ENCODE results near the gene TFAP2C. TPM values are rescaled to one million over a fixed set of nuclear protein-coding genes. Genes with fewer than 3 reads are reported as not detected.

The TFAP2C gene
- total and polyA plus RNA-seq, 10 of the 15 experiments (the other 5 are each of a cell fraction or from before 2014, with no cell fraction given) = 0.49 TPM; not detected in 9

- WGBS (ENCODE audit: insufficient coverage, insufficient replicate concordance, low lambda C conversion rate, missing lambda C conversion rate) = 66% methylated on average over 10 of the region's 10 CpGs
- no peak for TF ChIP-seq POLR2AphosphoS5 (IDR thresholded peaks at IDR 0.05; ENCODE audit: low read length)
- TF ChIP-seq IRF3 (IDR thresholded peaks at IDR 0.05) = no peak
- no peak for ATAC-seq
These were observed 24.4 kb upstream of the TFAP2C start for GRCh38 chr20:56604673-56605072.

GRCh38 chr20:56605261-56605996 is 23.7 kb upstream of the TFAP2C start:
- no peak overlapping the region for H3K9ac ChIP-seq (ENCODE audit: control insufficient read depth, insufficient read depth, low read length)
- SMC1A ChIA-PET (ENCODE audit: uncharacterized antibody, unreplicated experiment) = no interaction called here
- no peaks in the 10 kb centered on the region for H3K27me3 ChIP-seq (replicated peaks in 1 of 2; ENCODE audit: control insufficient read depth in 2 of 2, insufficient read depth in 2 of 2, low read length in 1 of 2)
- H3K27ac ChIP-seq (ENCODE audit: control insufficient read depth, insufficient read depth) = no peak overlapping the region
- H3K79me2 ChIP-seq (ENCODE audit: control insufficient read depth, insufficient read depth, low read length) = no peaks in the 10 kb centered on the region
- RAD21 ChIA-PET (ENCODE audit: unreplicated experiment) = no interaction called here
- no TSS peak for BruUV-seq (replicated peaks)
- in situ Hi-C loops (cut with MboI) (no loop called here), intact Hi-C loops (cut with micrococcal nuclease; ENCODE audit: unreplicated experiment) (no loop called here)
- TF ChIP-seq SMAD5 (IDR thresholded peaks at IDR 0.05; ENCODE audit: low read depth) (no peak), MAX (IDR thresholded peaks at IDR 0.05; ENCODE audit: low read depth, low read length) (no peak), ZNF24 (IDR thresholded peaks at IDR 0.05) (no peak), MTA2 (IDR thresholded peaks at IDR 0.05; ENCODE audit: low read depth) (no peak), CTCF (IDR thresholded peaks at IDR 0.05 in 2 of 3, conservative IDR thresholded peaks at IDR 0.05 in 1 of 3; ENCODE audit: control insufficient read depth in 2 of 3, extremely low read depth in 1 of 3, insufficient read depth in 1 of 3, low read depth in 3 of 3, low read length in 3 of 3) (no peak), BCL11A (IDR thresholded peaks at IDR 0.05; ENCODE audit: low read depth, low read length) (no peak), ZBED1 (IDR thresholded peaks at IDR 0.05; ENCODE audit: borderline replicate concordance) (no peak), PBX3 (IDR thresholded peaks at IDR 0.05; ENCODE audit: insufficient replicate concordance, low read depth, low read length) (no peak), POLR2AphosphoS2 (IDR thresholded peaks at IDR 0.05; ENCODE audit: low read depth, low read length) (no peak), SRF (IDR thresholded peaks at IDR 0.05; ENCODE audit: low read depth in 2 of 2, low read length in 2 of 2) (no peak), ATF7 (IDR thresholded peaks at IDR 0.05; ENCODE audit: low read depth) (no peak), CHD1 (IDR thresholded peaks at IDR 0.05; ENCODE audit: low read depth, low read length) (no peak)
- no peak overlapping the region for H3K4me3 ChIP-seq
- WGBS (ENCODE audit: insufficient coverage, insufficient replicate concordance, low lambda C conversion rate, missing lambda C conversion rate) = 54% methylated on average over 6 of the region's 6 CpGs
- no peak for ATAC-seq
- no peaks in the 10 kb centered on the region for H3K9me3 ChIP-seq (replicated peaks; ENCODE audit: control insufficient read depth, insufficient read depth, low read length)
- DNase-seq (ENCODE audit: low read depth, low spot score) = no peak
- no peak overlapping the region for H2AFZ ChIP-seq (ENCODE audit: control insufficient read depth, low read depth, low read length)
- CTCF ChIA-PET = no interaction called here
- FAIRE-seq = no peak
- no peaks in the 10 kb centered on the region for H3K4me1 ChIP-seq (ENCODE audit: control insufficient read depth, insufficient read depth, low read length)
- H3K4me2 ChIP-seq (ENCODE audit: control insufficient read depth, insufficient read depth) = no peak overlapping the region
- H4K20me1 ChIP-seq (ENCODE audit: control insufficient read depth, insufficient read depth) = no peaks in the 10 kb centered on the region
- no peaks in the 10 kb centered on the region for H3K36me3 ChIP-seq (ENCODE audit: control insufficient read depth in 2 of 2, insufficient read depth in 2 of 2, low read length in 1 of 2)
- POLR2A ChIA-PET = no interaction called here

More at GRCh38 chr20:56604673-56605072, 24.4 kb upstream of the TFAP2C start:
- no peak overlapping the region for H3K9ac ChIP-seq (ENCODE audit: control insufficient read depth, insufficient read depth, low read length)
- no peaks in the 10 kb centered on the region for H3K79me2 ChIP-seq (ENCODE audit: control insufficient read depth, insufficient read depth, low read length)
- in situ Hi-C loops (cut with MboI) (no loop called here), intact Hi-C loops (cut with micrococcal nuclease; ENCODE audit: unreplicated experiment) (no loop called here)
- H4K20me1 ChIP-seq (ENCODE audit: control insufficient read depth, insufficient read depth) = no peaks in the 10 kb centered on the region
- no peak for FAIRE-seq
- ChIA-PET CTCF (no interaction called here), POLR2A (no interaction called here), RAD21 (ENCODE audit: unreplicated experiment) (no interaction called here), SMC1A (ENCODE audit: uncharacterized antibody, unreplicated experiment) (no interaction called here)
- H3K4me3 ChIP-seq = no peak overlapping the region
- no peaks in the 10 kb centered on the region for H3K9me3 ChIP-seq (replicated peaks; ENCODE audit: control insufficient read depth, insufficient read depth, low read length)
- no peak overlapping the region for H3K4me2 ChIP-seq (ENCODE audit: control insufficient read depth, insufficient read depth)
- no peak for DNase-seq (ENCODE audit: low read depth, low spot score)
- BruUV-seq (replicated peaks) = no TSS peak
- H3K4me1 ChIP-seq (ENCODE audit: control insufficient read depth, insufficient read depth, low read length) = no peaks in the 10 kb centered on the region
- H3K36me3 ChIP-seq (ENCODE audit: control insufficient read depth in 2 of 2, insufficient read depth in 2 of 2, low read length in 1 of 2) = no peaks in the 10 kb centered on the region
- H3K27me3 ChIP-seq (replicated peaks in 1 of 2; ENCODE audit: control insufficient read depth in 2 of 2, insufficient read depth in 2 of 2, low read length in 1 of 2) = no peaks in the 10 kb centered on the region
- H3K27ac ChIP-seq (ENCODE audit: control insufficient read depth, insufficient read depth) = no peak overlapping the region
- no peak overlapping the region for H2AFZ ChIP-seq (ENCODE audit: control insufficient read depth, low read depth, low read length)

Measured in GM12878 (cell line).